Spleen (tissue), 7 donors: ENCODE data around the gene XPO6.

Source experiments
- CTCF ChIP-seq, 11 experiments: fragments of 200-600 bp in 7 of 11; fragments of 450-650 bp in 4 of 11; sonication (generic) in 4 of 11; IDR thresholded peaks in 8 of 11; conservative IDR thresholded peaks in 3 of 11; 1 replicate in 7 of 11; 2 replicates in 4 of 11; pipeline versions ENCODE4 v1.4.0 to v1.8.0; 2016 to 2021; ENCODE audit warnings: antibody characterized with exemption in 11 of 11, inconsistent platforms in 4 of 11, mild to moderate bottlenecking in 1 of 11
- POLR2A ChIP-seq, 3 donors: fragments of 450-650 bp; IDR thresholded peaks; one replicate each; pipeline ENCODE4 v1.5.1; 2017; ENCODE audit warnings: antibody characterized with exemption in 3 of 3, mild to moderate bottlenecking in 1 of 3
- POLR2AphosphoS5 ChIP-seq, 3 donors: sonication (generic); formaldehyde crosslinking; IDR thresholded peaks; one replicate each; pipeline ENCODE4 v1.5.1; 2017; ENCODE audit warnings: antibody characterized with exemption in 3 of 3
- donor health status: DM: no; HTN: no; CAD: no; lungs with moderate emphysema.
- donor health status: DM: no; HTN: no; CAD: no.
- donor health status: DM: no; HTN: no; CAD: no.

GRCh38 chr16:28259091-28259780 lies 47.5 kb upstream of the XPO6 start:
- no peak for TF ChIP-seq CTCF (IDR thresholded peaks at IDR 0.05 in 8 of 11, conservative IDR thresholded peaks at IDR 0.05 in 3 of 11)
- no peak for TF ChIP-seq POLR2AphosphoS5 (IDR thresholded peaks at IDR 0.05)
- TF ChIP-seq POLR2A (IDR thresholded peaks at IDR 0.05): no peak
